DND-41 (cell line): ENCODE results near the gene B3GALNT1.

Experiments used
- ATAC-seq: fragments of 200-7000 bp; cut with Tn5 transposase; 3 replicates; pipeline ENCODE4 v1.9.1; 2021; ENCODE audit warnings: low read depth; ENCODE audit not compliant: insufficient read depth
- DNase-seq: peaks from one replicate; pipeline ENCODE4 v3.0.0-alpha.2; 2020
- H2AFZ ChIP-seq: 2 replicates; pipeline ENCODE4 v1.6.0; 2012; ENCODE audit warnings: low read depth, low read length
- H3K27ac ChIP-seq: 2 replicates; pipeline ENCODE4 v1.5.1; 2012; ENCODE audit warnings: low read length, inconsistent platforms
- H3K27me3 ChIP-seq: fragments of 200-600 bp; sonication (generic); 2 replicates; pipeline ENCODE4 v1.6.0; 2012; ENCODE audit warnings: low read length, mild to moderate bottlenecking, inconsistent platforms; ENCODE audit not compliant: insufficient read depth, poor library complexity
- H3K36me3 ChIP-seq: 2 replicates; pipeline ENCODE4 v1.5.1; 2012; ENCODE audit warnings: low read length, inconsistent platforms; ENCODE audit not compliant: insufficient read depth
- H3K4me1 ChIP-seq: 2 replicates; pipeline ENCODE4 v1.5.1; 2012; ENCODE audit warnings: mild to moderate bottlenecking, low read length; ENCODE audit not compliant: insufficient read depth
- H3K4me2 ChIP-seq: 2 replicates; pipeline ENCODE4 v1.6.0; 2012; ENCODE audit warnings: mild to moderate bottlenecking, moderate library complexity, low read length, inconsistent platforms; ENCODE audit not compliant: insufficient read depth
- H3K4me3 ChIP-seq, 2 experiments: fragments of 200-600 bp in 1 of 2; shearing (Covaris generic) in 1 of 2; 2 replicates each; pipeline ENCODE4 v1.5.1; 2012 to 2016; ENCODE audit warnings: inconsistent platforms in 2 of 2, low read length in 2 of 2, mild to moderate bottlenecking in 2 of 2, low read depth in 1 of 2, moderate library complexity in 1 of 2
- H3K79me2 ChIP-seq: 2 replicates; pipeline ENCODE4 v1.6.0; 2012; ENCODE audit warnings: low read length, inconsistent platforms; ENCODE audit not compliant: insufficient read depth
- H3K9ac ChIP-seq: 2 replicates; pipeline ENCODE4 v1.6.0; 2012; ENCODE audit warnings: low read depth, mild to moderate bottlenecking, inconsistent platforms, low read length, moderate library complexity
- H3K9me3 ChIP-seq: 2 replicates; pipeline ENCODE4 v1.5.1; 2012; ENCODE audit warnings: low read length, moderate library complexity, mild to moderate bottlenecking, inconsistent platforms; ENCODE audit not compliant: insufficient read depth, severe bottlenecking
- H4K20me1 ChIP-seq: 2 replicates; pipeline ENCODE4 v1.6.0; 2012; ENCODE audit warnings: low read length; ENCODE audit not compliant: insufficient read depth
- CTCF ChIP-seq: IDR thresholded peaks from 2 replicates; pipeline ENCODE4 v1.5.1; 2012; ENCODE audit warnings: borderline replicate concordance, low read length, moderate library complexity, mild to moderate bottlenecking; ENCODE audit not compliant: poor library complexity, severe bottlenecking; ENCODE audit errors: extremely low read depth
- EZH2 ChIP-seq: IDR thresholded peaks from 3 replicates; pipeline ENCODE4 v1.6.1; 2012; ENCODE audit warnings: borderline replicate concordance, low read depth, mild to moderate bottlenecking, moderate library complexity, low read length, inconsistent platforms; ENCODE audit not compliant: severe bottlenecking

The B3GALNT1 gene

GRCh38 chr3:161103776-161104385 lies 1.3 kb downstream of the B3GALNT1 start:
- TF ChIP-seq EZH2 (no peak), CTCF (no peak)
- Histone ChIP-seq H3K9ac (no peak overlapping the region), H3K4me2 (no peak overlapping the region), H3K27ac (no peak overlapping the region), H3K4me3 (no peak overlapping the region), H3K36me3 (no peaks in the 10 kb centered on the region), H3K4me1 (no peaks in the 10 kb centered on the region), H3K27me3 (no peaks in the 10 kb centered on the region), H2AFZ (no peak overlapping the region), H3K79me2 (no peaks in the 10 kb centered on the region), H3K9me3 (no peaks in the 10 kb centered on the region), H4K20me1 (no peaks in the 10 kb centered on the region)
- ATAC-seq (no peak), DNase-seq (no peak)

- H3K27me3 ChIP-seq, result no peaks in the 10 kb centered on the region
- no peak overlapping the region for H2AFZ ChIP-seq
- H3K36me3 ChIP-seq, result no peaks in the 10 kb centered on the region
- H3K27ac ChIP-seq, result no peak overlapping the region
- H3K4me3 ChIP-seq, result no peak overlapping the region
- H3K4me1 ChIP-seq, result no peaks in the 10 kb centered on the region
- H3K79me2 ChIP-seq, result no peaks in the 10 kb centered on the region
- H4K20me1 ChIP-seq, result no peaks in the 10 kb centered on the region
- ATAC-seq, result no peak
- DNase-seq, result no peak
- H3K4me2 ChIP-seq, result no peak overlapping the region
- H3K9ac ChIP-seq, result no peak overlapping the region
- no peaks in the 10 kb centered on the region for H3K9me3 ChIP-seq
- TF ChIP-seq EZH2 (no peak), CTCF (no peak)
Measured at GRCh38 chr3:161101609-161102008, 3.5 kb downstream of the B3GALNT1 start.

- Histone ChIP-seq H4K20me1 (no peaks in the 10 kb centered on the region), H3K4me1 (no peaks in the 10 kb centered on the region), H2AFZ (no peak overlapping the region), H3K36me3 (no peaks in the 10 kb centered on the region), H3K9ac (no peak overlapping the region), H3K9me3 (no peaks in the 10 kb centered on the region), H3K27ac (no peak overlapping the region), H3K27me3 (no peaks in the 10 kb centered on the region), H3K4me2 (no peak overlapping the region), H3K4me3 (no peak overlapping the region), H3K79me2 (no peaks in the 10 kb centered on the region)
- no peak for DNase-seq
- no peak for TF ChIP-seq EZH2
- no peak for TF ChIP-seq CTCF
- no peak for ATAC-seq
Measured at GRCh38 chr3:161100994-161101393, 4.2 kb downstream of the B3GALNT1 start.
